HL-60/S4 (cell line): Measurements from ENCODE around the gene GNLY.

Source experiments
- in situ Hi-C: fragments of 300-500 bp; cut with MboI; formaldehyde crosslinking; loops from 2 replicates; pipeline ENCODE4 v1.14.3; 2022; ENCODE audit warnings: low sequenced_read_pairs

GNLY gene

GRCh38 chr2:85681776-85682175 is 12.4 kb upstream of the GNLY start:
- in situ Hi-C loops: no loop called here

GRCh38 chr2:85682378-85682777 is 11.8 kb upstream of the GNLY start:
- in situ Hi-C loops: no loop called here

GRCh38 chr2:85684380-85684779 is 9.8 kb upstream of the GNLY start:
- in situ Hi-C loops: no loop called here

GRCh38 chr2:85684806-85685205 is 9.4 kb upstream of the GNLY start:
- in situ Hi-C loops: no loop called here

- in situ Hi-C loops: no loop called here
These were observed 3.2 kb upstream of the GNLY start for GRCh38 chr2:85690932-85691331.

- in situ Hi-C loops: no loop called here
These were observed 2.0 kb upstream of the GNLY start for GRCh38 chr2:85692039-85692645.

GRCh38 chr2:85695121-85695520 is 963 bp downstream of the GNLY start:
- in situ Hi-C loops: no loop called here

GRCh38 chr2:85695691-85696668 is 1.8 kb downstream of the GNLY start:
- in situ Hi-C loops: no loop called here

GRCh38 chr2:85697096-85697495 is 2.9 kb downstream of the GNLY start:
- in situ Hi-C loops: no loop called here

GRCh38 chr2:85697716-85698115 is 3.6 kb downstream of the GNLY start:
- in situ Hi-C loops: no loop called here

GRCh38 chr2:85698184-85698879 is 4.2 kb downstream of the GNLY start:
- in situ Hi-C loops: no loop called here

- in situ Hi-C loops: no loop called here
These were observed 4.7 kb downstream of the GNLY start for GRCh38 chr2:85698880-85699254.

GRCh38 chr2:85699325-85699724 is 5.2 kb downstream of the GNLY start:
- in situ Hi-C loops: no loop called here

- in situ Hi-C loops: no loop called here
These were observed 8.0 kb downstream of the GNLY start for GRCh38 chr2:85702172-85702571.

- in situ Hi-C loops: no loop called here
These were observed 8.6 kb downstream of the GNLY start for GRCh38 chr2:85702800-85703199.

GRCh38 chr2:85703329-85703728 is 9.2 kb downstream of the GNLY start:
- in situ Hi-C loops: no loop called here

GRCh38 chr2:85704038-85704437 is 9.9 kb downstream of the GNLY start:
- in situ Hi-C loops: no loop called here

- in situ Hi-C loops: no loop called here
These were observed 10.9 kb downstream of the GNLY start for GRCh38 chr2:85704800-85705679.

GRCh38 chr2:85705680-85706039 is 11.5 kb downstream of the GNLY start:
- in situ Hi-C loops: no loop called here

- in situ Hi-C loops: no loop called here
These were observed 11.9 kb downstream of the GNLY start for GRCh38 chr2:85706063-85706462.
